HEK293 (cell line): ENCODE measurements around the gene GAK.

Experiments
- CTCF ChIA-PET: fragments of 350-600 bp; formaldehyde crosslinking; extraction: SDS; loops from one replicate; lab custom pipeline; 2021; ENCODE audit warnings: antibody characterized with exemption; lab: Yijun Ruan, JAX
- POLR2A ChIA-PET: fragments of 300-600 bp; formaldehyde crosslinking; extraction: SDS; loops from one replicate; lab custom pipeline; 2020; ENCODE audit warnings: antibody characterized with exemption, inconsistent platforms; lab: Yijun Ruan, JAX
- H3K27ac ChIP-seq: fragments of 200-500 bp; sonication (Bioruptor generic); 2 replicates; pipeline ENCODE4 v1.5.1; 2014; ENCODE audit warnings: low read depth, low read length, control low read depth, inconsistent platforms; ENCODE audit errors: extremely low read depth
- H3K36me3 ChIP-seq, 2 experiments: fragments of 200-500 bp in 1 of 2; sonication (Bioruptor generic) in 1 of 2; 1 replicate in 1 of 2; 2 replicates in 1 of 2; pipeline ENCODE4 v1.5.1; 2014 to 2017; ENCODE audit warnings: inconsistent platforms in 2 of 2, low read length in 2 of 2; ENCODE audit not compliant: control insufficient read depth in 2 of 2, insufficient read depth in 1 of 2
- H3K4me1 ChIP-seq: fragments of 200-500 bp; sonication (Bioruptor generic); 2 replicates; pipeline ENCODE4 v1.5.1; 2014; ENCODE audit warnings: mild to moderate bottlenecking, low read length, inconsistent platforms; ENCODE audit not compliant: control insufficient read depth, insufficient read depth
- H3K4me3 ChIP-seq: 2 replicates; pipeline ENCODE4 v1.5.1; 2011; ENCODE audit warnings: low read depth, mild to moderate bottlenecking, control low read depth, low read length, moderate library complexity
- H3K9me3 ChIP-seq: fragments of 200-500 bp; sonication (Bioruptor generic); 2 replicates; pipeline ENCODE4 v1.5.1; 2014; ENCODE audit warnings: low read depth, low read length, inconsistent platforms; ENCODE audit not compliant: control insufficient read depth, insufficient read depth
- HIC1 ChIP-seq: fragments of 450-650 bp; formaldehyde crosslinking; IDR thresholded peaks from 2 replicates; pipeline ENCODE4 v1.5.1; 2016; ENCODE audit warnings: missing biosample characterization, missing genetic modification characterization
- KLF16 ChIP-seq: fragments of 450-650 bp; formaldehyde crosslinking; IDR thresholded peaks from 2 replicates; pipeline ENCODE4 v1.5.1; 2017; ENCODE audit warnings: missing biosample characterization, missing genetic modification characterization
- TCF7L2 ChIP-seq: IDR thresholded peaks from 2 replicates; pipeline ENCODE4 v1.6.1; 2011; ENCODE audit warnings: low read depth, mild to moderate bottlenecking, inconsistent platforms, low read length, moderate library complexity, borderline replicate concordance
- TSHZ1 ChIP-seq: fragments of 450-650 bp; formaldehyde crosslinking; IDR thresholded peaks from 2 replicates; pipeline ENCODE4 v1.5.1; 2016; ENCODE audit warnings: missing biosample characterization, missing genetic modification characterization, borderline replicate concordance
- WT1 ChIP-seq: fragments of 450-650 bp; formaldehyde crosslinking; IDR thresholded peaks from 2 replicates; pipeline ENCODE4 v1.5.1; 2016; ENCODE audit warnings: missing biosample characterization, missing genetic modification characterization
- ZNF214 ChIP-seq: fragments of 450-650 bp; formaldehyde crosslinking; IDR thresholded peaks from 2 replicates; pipeline ENCODE4 v1.5.1; 2017; ENCODE audit warnings: missing biosample characterization, mild to moderate bottlenecking, missing genetic modification characterization, borderline replicate concordance
- ZNF37A ChIP-seq: fragments of 450-650 bp; IDR thresholded peaks from 2 replicates; pipeline ENCODE4 v1.5.1; 2018; ENCODE audit warnings: missing biosample characterization, missing genetic modification characterization
- ZNF394 ChIP-seq: fragments of 450-650 bp; formaldehyde crosslinking; IDR thresholded peaks from 2 replicates; pipeline ENCODE4 v1.5.1; 2016; ENCODE audit warnings: missing biosample characterization, missing genetic modification characterization, mild to moderate bottlenecking, moderate library complexity, borderline replicate concordance
- ZNF416 ChIP-seq: fragments of 450-650 bp; formaldehyde crosslinking; IDR thresholded peaks from 2 replicates; pipeline ENCODE4 v1.5.1; 2016; ENCODE audit warnings: missing biosample characterization, missing genetic modification characterization
- ZNF548 ChIP-seq: fragments of 450-650 bp; formaldehyde crosslinking; IDR thresholded peaks from 2 replicates; pipeline ENCODE4 v1.5.1; 2016; ENCODE audit warnings: missing biosample characterization, missing genetic modification characterization
- ZNF549 ChIP-seq: fragments of 450-650 bp; IDR thresholded peaks from 2 replicates; pipeline ENCODE4 v1.5.1; 2018; ENCODE audit warnings: missing biosample characterization, missing genetic modification characterization, mild to moderate bottlenecking, inconsistent platforms, moderate library complexity
- ZNF555 ChIP-seq: fragments of 450-650 bp; formaldehyde crosslinking; conservative IDR thresholded peaks from 2 replicates; pipeline ENCODE4 v1.5.1; 2017; ENCODE audit warnings: missing biosample characterization, mild to moderate bottlenecking, missing genetic modification characterization, inconsistent platforms
- ZNF654 ChIP-seq: fragments of 450-650 bp; formaldehyde crosslinking; IDR thresholded peaks from 2 replicates; pipeline ENCODE4 v1.5.1; 2016; ENCODE audit warnings: low read depth, missing biosample characterization, missing genetic modification characterization
- ZNF747 ChIP-seq: fragments of 450-650 bp; formaldehyde crosslinking; IDR thresholded peaks from 2 replicates; pipeline ENCODE4 v1.5.1; 2016; ENCODE audit warnings: missing biosample characterization, missing genetic modification characterization
- ZSCAN4 ChIP-seq: fragments of 450-650 bp; formaldehyde crosslinking; IDR thresholded peaks from 2 replicates; pipeline ENCODE4 v1.5.1; 2017; ENCODE audit warnings: missing biosample characterization, missing genetic modification characterization
- TF ChIP-seq, protein P1 (sequence below): fragments of 450-650 bp; formaldehyde crosslinking; IDR thresholded peaks from 2 replicates; pipeline ENCODE4 v1.5.1; 2017; ENCODE audit warnings: missing biosample characterization, missing genetic modification characterization

GAK gene

GRCh38 chr4:849478-850175 is 82.5 kb downstream of the GAK start (continued):
- TF ChIP-seq ZSCAN4 (tag by site-specific recombination), result no peak
- no peak for TF ChIP-seq ZNF747 (tag by site-specific recombination)
- TF ChIP-seq HIC1 (tag by site-specific recombination), result no peak
- no peak for TF ChIP-seq ZNF214
- no peak for TF ChIP-seq ZNF548 (tag by site-specific recombination)
- TF ChIP-seq, protein P1, sequence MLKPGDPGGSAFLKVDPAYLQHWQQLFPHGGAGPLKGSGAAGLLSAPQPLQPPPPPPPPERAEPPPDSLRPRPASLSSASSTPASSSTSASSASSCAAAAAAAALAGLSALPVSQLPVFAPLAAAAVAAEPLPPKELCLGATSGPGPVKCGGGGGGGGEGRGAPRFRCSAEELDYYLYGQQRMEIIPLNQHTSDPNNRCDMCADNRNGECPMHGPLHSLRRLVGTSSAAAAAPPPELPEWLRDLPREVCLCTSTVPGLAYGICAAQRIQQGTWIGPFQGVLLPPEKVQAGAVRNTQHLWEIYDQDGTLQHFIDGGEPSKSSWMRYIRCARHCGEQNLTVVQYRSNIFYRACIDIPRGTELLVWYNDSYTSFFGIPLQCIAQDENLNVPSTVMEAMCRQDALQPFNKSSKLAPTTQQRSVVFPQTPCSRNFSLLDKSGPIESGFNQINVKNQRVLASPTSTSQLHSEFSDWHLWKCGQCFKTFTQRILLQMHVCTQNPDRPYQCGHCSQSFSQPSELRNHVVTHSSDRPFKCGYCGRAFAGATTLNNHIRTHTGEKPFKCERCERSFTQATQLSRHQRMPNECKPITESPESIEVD (tag by site-specific recombination), result no peak
- TF ChIP-seq ZNF654 (tag by site-specific recombination), result no peak
- TF ChIP-seq ZNF555 (tag by site-specific recombination), result no peak
- TF ChIP-seq WT1 (tag by site-specific recombination), result no peak
- TF ChIP-seq ZNF37A (tag by site-specific recombination), result no peak
- TF ChIP-seq, all 188 proteins: peak for 0

- POLR2A ChIA-PET, result interaction anchor here (0.6 kb wide), 1 partner anchor 288 kb away, joined by 4 read pairs; no protein-coding TSS in a partner anchor
- TF ChIP-seq TSHZ1 (tag by site-specific recombination) (no peak), ZNF394 (no peak), TCF7L2 (no peak), KLF16 (no peak), ZNF549 (no peak), ZNF416 (tag by site-specific recombination) (no peak)
Measured at GRCh38 chr4:848803-849477, 83.2 kb downstream of the GAK start.

More at GRCh38 chr4:848803-849477, 83.2 kb downstream of the GAK start:
- Histone ChIP-seq H3K4me3 (no peak overlapping the region), H3K4me1 (no peaks in the 10 kb centered on the region), H3K36me3 (peaks cover 0 to 25% of the 10 kb centered on the region in 2 experiments; a peak in 1 of 3 replicates), H3K27ac (no peak overlapping the region), H3K9me3 (no peaks in the 10 kb centered on the region)
- CTCF ChIA-PET, result no interaction called here
